ENCODE measurements around the gene ZNF318.
"Not testable (repeated sequence)": the region's sequence is repeated elsewhere in the genome, so short reads cannot be mapped to it uniquely, and the experiment has no call there.

Gene ZNF318

DNA sequence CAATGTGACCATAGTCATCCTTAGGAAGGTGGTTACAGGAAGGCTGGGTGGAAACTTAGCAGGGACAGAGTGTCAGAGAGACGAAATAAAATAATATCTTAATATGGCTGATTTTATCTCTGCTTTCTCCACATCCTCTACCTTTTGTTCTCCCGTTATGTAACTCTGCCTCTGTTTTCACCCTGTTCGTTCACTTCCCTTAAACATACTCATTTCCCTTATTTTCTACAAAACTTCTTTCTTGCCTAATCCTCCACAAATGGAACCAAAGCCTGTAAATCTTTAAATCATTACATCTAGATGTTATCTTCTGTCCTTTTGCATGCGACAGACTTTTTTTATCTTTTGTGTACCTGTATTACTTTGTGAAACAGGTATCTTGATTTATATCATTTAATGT is 37.6 kb downstream of the ZNF318 start:
- DNase-seq, result peak; percentile 8 to 14

DNA sequence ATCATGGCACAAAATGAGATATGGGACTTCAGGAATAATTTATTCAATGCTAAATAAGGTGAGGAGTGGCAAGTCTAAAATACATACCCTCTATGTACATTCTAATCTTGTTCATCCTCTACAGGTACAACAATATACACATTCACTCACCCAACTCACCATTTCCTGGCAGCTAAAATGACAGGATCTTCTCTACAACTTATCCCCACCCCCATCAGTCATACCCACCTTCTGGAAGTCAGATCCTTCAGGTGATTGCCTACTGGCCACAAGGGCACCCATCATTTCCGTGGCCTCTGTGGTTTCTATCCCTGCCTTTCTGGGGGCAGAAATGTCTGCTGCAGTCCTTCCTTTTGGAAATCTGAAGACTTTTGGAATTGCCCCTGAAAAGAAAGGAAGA is 38.0 kb downstream of the ZNF318 start:
- DNase-seq, result no peak

DNA sequence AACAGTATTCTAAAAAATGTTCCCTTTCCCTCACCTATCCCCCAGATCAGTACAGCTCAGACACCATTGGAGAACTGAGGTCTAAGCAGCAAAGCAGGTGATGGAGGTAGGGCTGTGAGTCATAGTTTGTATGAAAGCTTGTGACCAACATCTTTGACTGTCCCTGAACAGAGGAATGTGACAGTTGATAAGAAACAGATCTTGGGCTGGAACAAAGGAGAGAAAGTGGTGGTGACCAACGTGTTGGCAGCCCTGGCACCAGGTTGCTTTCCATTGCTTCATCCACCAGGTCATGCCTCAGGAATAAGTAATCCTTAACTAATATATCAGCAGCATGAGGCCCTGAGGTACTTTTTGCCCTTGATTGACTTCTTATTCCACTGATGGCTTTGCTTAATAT is 40.9 kb downstream of the ZNF318 start:
- DNase-seq, result no peak

DNA sequence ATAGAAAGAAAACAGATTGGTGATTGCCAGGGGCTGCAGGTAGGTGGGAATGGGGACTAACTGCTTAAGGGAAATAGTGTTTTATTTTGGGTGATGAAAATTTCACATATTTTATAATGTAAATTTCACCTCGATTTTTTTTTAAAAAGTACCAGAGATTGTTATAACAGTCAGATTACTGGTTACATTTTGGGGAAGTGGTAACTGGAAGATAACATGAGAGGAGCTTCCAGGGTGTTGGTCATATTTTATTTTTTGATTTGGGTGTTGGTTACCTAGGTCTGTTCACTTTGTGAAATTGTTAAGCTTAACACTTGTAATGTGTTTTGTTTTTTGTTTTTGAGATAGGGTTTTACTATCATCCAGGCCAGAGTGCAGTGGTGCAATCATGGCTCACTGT is 43.6 kb downstream of the ZNF318 start:
- DNase-seq, result peak in 1 of 2 experiments; percentile 9

DNA sequence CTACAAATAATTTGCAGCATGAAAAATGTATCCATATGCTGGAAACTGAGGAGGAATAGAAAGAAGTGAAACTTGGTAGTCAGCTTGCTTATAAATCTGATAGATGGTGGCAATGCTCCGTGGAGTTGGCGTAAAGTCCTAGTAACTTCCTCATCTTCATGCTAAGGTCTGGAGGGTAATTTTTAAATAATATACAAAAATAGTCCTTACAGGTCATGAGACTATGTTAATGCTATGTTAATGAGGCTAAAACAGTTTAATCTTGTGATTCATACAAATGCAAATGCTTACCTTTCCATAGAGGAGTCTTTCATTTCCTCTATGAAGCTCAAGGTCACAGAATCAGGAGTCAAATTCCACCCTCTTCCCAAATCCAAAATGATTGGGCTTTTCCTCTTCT is 51.4 kb downstream of the ZNF318 start:
- no peak for DNase-seq

DNA sequence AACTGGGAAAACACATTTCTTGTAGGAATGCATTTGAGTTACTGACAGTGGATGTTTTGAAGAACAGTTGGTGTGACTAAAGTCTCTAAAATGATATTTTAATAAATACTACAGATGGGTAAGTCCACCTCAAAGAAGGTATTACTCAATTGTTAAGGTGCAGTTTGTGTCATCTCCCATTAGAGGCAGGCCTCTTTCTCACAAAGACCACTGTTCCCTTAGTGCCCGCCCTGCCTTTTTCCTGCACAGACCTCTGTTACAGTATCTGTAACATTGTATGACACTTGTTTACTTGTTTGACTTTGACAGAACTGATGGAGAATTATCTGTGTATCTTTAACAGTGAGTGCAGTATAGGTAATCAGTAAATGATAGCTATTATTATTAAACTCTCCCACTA is 55.6 kb downstream of the ZNF318 start:
- no peak for DNase-seq

DNA sequence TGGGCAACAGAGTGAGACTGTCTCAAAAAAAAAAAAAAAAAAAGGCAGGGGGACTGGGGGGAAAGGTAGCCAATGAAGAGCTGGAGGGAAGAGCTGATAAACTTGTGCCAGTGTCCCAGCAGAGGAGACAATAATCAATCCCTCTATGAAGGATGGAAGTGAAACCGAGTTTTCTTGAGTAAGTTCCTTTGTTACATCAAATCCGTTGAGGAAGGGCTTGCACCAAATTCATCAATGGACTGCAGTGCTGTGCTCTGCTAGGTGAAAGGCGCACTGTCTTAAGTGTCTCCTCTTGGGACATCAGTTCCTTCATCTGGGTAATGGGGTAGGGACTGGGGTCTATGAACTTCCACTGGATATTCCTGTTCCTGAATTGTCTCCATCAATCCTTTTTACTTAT is 57.8 kb downstream of the ZNF318 start:
- no peak for DNase-seq

DNA sequence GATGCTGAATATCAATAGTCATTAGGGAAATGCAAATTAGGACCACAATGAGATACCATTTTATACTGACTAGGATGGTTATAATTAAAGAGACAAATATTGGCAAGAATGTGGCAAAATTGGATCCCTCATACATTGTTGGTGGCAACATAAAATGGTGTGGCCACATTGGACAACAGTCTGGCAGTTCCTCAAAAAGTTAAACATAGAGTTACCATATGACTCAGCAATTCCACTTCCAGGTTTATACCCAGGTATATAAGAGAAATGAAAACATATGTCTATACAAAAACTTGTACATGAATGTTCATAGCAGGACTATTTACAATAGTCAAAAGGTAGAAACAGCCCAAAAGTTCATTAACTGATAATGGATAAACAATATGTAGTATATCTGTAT is 58.8 kb downstream of the ZNF318 start:
- peak; percentile 9 to 30 for DNase-seq

DNA sequence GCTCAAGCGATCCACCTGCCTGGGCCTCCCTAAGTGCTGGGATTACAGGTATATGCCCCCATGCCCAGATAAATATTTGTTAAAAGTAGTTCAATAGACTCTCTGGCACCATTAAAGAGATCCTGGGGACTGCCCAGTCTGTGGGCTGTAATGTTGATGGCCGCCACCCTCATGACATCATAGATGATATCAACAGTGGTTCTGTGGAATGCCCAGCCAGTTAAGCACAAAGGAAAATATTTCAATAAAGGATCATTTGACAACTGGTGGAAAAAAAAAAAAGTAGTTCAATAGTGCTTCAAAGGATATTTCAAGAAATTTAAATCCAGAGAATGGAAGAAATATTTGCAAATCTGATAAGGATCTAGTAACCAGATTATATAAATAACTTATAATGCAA is 59.3 kb downstream of the ZNF318 start:
- no peak for DNase-seq

DNA sequence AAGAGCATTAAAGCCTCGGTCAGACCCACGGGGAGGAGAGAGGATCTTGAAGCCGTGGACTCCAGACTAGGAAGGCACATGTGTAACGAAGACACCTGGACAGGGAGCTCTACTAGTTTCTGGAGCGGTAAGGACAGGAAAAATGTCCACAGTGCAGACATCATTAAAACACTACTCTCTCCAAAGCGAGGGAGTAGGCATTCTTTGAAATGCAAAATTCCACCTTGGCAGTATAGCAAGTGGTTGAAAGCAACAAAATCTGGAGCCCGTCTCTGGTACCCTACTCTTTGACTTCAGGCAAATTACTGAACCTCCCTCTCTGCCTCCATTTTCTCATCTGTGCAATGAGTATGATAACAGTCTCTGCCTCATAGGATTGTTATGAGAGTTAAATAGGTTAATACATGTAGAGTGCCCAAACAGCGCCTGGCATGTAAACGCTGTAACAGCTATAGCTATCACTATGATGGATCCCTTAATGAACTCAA is 60.4 kb downstream of the ZNF318 start:
- DNase-seq, result no peak

DNA sequence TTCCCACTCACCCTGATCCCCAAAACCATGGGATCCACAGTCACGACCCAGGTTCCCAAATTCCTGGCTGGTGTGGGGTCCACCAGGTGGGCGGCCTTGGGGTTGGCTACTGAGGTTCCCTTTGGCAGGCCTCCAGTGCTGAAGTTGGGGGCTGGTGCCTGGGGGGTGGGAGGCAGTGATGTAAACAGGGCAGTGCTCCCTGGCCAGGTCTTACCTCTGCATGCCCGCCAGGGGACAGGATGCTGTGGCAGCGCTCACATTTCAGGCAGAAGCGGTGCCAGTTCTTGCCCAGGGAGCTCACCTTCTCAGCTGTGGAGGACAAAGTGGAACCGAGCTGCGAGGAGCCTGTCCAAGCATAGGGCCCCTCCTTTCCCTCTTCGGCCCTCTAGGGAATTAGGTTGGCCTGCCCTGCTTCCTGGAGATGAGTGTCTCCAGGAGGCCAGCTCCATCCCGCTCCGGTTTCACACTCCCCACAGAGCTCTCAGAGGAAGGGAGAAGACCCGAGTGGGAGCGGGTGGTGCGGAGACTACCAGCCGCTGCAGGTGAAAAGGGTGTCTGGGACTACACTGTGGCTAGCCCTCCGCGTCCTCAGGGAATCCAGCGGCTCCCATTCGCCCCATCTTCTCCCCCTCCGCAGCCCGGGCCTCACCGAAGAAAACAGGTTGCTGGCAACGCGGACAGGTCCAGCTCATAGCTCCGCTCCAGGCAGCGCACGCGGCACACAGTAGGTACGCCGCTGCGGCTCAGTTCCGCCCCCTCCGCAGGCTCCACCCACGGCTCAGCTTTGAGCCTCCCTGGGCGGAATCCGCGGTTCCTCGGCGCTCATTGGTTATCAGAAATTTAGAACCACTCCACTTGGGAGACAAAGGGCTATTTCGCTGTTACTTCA is 61.1 kb downstream of the ZNF318 start, which contains the start of gene CRIP3:
CRIP3 (minus strand) TSS at position 726 of the 889 bp plus-strand sequence; CDS start at position 692, 34 bp downstream.
- DNase-seq, result no peak

DNA sequence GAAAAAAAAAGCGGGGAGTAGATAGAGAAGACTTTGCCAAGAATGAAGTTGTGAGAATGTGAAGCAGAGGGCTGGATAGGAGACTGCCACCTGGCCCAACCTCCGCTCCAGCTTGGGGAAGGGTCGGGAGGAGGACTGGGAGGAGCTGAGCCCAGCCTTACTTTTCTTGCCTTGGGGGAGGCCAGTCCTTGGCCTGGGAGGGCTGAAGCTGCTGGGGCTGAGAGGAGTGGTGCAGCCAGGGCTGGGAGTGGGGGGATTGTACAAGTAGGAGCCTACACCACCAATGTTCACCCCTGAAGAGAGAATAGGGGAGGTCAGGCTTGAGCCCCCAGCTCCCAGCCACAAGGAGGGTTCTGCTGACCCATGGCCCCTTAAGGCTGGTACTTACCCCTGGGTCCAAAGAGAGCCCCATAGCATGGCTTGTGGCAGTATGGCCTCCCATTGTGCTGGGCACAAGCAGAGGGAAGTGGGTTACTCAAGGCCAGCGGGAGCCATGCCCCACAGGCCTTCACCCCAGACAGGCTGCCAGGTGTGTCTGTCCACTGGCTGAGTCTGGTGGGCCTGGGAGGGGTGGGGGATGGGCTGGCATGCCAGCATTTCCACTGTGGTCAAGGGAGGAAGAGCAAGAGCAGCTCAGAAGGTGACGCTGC is 61.9 kb downstream of the ZNF318 start:
- no peak for DNase-seq

DNA sequence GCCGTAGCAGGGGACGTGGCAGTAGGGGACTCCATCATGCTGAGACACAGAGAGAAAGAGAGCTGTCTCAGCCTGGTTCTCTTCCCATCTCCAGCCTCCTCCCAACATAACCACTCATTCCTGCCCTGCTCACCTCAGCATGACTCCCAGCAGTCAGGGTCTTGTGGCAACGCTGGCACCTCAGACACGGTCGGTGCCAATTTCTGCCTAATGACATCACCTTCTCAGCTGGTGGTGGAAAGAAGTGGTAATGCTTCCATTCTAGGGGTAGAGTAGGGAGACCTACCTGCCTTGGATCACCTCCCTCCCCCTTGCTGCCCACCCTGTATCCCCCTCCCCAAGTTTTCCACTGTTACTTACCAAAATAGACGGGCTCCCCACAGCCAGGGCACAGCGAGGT is 63.4 kb downstream of the ZNF318 start:
- no peak for DNase-seq

DNA sequence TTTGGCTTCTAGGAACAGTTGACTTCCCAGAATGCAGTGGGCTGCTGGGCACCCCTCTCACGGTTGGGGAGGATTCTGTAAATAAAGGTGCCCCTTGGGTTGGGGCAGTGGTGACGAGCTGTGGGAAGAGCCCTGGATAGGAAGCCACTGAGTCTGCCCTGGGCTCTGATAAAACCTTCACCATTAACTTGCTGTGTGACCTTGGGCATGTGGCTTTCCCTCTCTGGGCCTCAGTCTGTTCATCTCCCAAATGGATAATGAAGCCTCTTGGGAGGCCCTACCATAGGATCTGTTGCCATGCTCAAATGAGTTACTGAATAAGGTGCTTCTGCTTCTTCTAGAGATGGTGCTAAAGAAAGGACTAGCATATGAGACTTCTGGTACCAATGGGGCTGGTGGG is 64.6 kb downstream of the ZNF318 start:
- no peak for DNase-seq

DNA sequence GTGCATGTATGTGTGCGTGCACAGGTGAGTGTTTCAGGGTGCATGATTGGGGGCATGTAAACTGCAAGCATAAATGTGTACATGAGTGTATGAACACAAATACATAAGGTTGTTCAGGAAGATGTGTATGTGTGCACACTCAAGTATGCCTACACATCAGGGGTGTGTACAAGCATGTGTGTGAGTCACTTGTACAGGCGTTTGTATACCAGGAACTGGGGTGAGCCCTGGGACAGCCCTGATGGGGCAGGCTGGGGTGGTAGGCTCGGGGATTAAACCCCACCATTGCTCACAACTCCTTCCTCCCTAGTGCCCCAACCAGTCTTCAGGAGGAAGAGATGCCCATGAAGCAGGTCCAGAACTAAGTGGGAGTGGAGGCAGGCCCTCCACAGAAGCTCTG is 65.1 kb downstream of the ZNF318 start:
- DNase-seq, result no peak

DNA sequence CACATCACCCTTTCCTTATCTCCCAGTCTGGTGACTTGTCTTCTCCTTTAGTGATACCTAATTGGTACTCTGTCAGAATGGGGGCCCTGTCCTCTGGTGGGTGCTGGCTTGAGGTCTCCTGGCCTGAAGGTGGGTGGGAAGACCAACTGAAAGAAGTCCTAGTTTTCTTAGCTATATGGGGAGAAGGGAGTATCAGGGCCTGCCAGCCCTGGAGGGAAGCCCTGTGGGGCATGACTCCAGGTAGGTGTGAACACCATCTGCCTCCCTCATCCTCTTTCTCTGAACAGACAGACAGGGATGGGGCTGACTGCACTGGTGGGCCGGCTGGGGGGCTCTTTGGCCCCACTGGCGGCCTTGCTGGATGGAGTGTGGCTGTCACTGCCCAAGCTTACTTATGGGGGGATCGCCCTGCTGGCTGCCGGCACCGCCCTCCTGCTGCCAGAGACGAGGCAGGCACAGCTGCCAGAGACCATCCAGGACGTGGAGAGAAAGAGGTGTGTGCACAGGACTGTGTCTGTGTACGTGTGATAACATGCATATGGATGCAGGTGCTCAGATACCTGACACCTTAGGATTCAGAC is 65.6 kb downstream of the ZNF318 start:
- no peak for DNase-seq

DNA sequence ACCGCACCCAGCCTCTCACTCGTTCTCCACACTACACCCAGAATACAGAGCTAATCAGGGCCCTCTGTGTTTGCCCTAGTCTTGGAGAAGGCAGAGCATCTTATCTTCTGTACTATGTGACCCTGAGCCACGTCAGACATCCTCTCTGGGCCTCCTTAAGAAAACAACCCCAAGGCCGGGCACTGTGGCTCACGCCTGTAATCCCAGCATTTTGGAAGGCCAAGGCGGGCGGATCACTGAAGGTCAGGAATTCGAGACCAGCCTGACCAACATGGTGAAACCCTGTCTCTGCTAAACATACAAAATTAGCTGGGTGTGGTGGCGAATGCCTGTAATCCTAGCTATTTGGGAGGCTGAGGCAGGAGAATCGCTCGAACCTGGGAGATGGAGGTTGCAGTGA is 66.4 kb downstream of the ZNF318 start:
- DNase-seq, result not testable (repeated sequence)

DNA sequence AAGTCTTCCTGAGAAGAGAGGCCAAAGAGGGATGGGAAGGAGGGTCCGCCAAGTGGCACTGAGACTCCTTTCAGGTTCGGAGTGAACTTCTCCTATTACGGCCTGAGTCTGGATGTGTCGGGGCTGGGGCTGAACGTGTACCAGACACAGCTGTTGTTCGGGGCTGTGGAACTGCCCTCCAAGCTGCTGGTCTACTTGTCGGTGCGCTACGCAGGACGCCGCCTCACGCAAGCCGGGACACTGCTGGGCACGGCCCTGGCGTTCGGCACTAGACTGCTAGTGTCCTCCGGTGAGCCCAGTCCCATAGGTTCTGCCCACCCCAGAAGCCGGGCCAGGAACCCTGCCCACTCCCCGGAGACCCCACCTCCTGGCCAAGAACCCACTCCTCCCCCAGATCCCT is 67.3 kb downstream of the ZNF318 start:
- no peak for DNase-seq

DNA sequence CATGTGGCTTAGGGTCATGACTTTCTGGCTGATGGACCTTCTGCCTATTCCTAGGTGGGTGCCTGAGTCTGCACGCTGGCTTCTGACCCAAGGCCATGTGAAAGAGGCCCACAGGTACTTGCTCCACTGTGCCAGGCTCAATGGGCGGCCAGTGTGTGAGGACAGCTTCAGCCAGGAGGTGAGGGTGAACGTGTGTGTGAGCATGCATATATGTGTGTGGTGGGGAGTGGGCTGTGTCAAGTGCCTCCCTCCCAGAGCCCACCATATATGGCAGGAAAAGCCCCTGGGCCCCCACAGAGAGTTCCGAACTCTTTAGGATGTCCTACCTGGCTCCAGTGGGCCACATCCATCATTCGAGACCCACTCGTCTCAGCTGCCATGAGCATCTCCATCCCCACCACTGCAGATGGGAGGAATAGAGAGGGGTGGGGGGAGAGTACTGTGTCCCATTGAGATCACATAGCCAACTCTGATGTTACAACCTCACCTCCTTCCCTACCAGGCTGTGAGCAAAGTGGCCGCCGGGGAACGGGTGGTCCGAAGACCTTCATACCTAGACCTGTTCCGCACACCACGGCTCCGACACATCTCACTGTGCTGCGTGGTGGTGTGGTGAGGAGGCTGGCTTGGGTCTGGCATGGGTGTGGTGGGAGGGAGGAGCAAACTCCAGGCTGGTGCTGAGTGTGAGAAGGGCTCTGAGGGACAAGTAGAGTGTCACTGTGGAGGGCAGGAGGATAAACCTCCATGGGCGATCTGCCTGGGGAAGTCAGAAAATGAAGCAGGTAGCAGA is 68.2 kb downstream of the ZNF318 start:
- no peak for DNase-seq

DNA sequence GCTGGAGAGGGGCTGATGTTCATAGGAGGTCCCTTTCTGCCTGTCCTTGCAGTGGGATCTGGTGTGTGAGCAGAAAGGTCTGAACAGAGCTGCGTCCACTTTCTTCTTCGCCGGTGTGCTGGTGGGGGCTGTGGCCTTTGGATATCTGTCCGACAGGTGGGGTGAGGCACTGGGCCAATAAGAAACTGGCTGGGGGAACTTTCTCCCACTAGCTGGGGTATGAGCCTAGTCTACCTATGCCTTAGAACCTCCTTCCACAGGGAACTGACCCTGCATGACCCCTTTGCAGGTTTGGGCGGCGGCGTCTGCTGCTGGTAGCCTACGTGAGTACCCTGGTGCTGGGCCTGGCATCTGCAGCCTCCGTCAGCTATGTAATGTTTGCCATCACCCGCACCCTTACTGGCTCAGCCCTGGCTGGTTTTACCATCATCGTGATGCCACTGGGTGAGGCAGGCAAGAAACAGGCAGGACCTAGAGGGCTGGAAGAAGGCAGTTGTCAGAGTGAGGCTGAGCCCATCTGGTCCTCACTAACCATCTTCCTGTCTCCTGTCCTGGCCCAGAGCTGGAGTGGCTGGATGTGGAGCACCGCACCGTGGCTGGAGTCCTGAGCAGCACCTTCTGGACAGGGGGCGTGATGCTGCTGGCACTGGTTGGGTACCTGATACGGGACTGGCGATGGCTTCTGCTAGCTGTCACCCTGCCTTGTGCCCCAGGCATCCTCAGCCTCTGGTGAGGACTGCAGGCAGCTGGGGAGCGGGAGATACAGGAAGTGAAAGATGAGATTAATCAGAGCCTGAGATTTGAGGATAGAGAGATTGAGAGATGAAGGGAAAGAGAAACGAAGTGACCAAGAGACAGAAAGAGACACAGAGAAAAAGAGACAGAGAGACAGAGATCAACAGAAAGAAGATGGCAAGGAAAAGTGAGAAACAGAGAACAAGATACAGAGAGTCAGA is 69.8 kb downstream of the ZNF318 start:
- DNase-seq, result no peak

DNA sequence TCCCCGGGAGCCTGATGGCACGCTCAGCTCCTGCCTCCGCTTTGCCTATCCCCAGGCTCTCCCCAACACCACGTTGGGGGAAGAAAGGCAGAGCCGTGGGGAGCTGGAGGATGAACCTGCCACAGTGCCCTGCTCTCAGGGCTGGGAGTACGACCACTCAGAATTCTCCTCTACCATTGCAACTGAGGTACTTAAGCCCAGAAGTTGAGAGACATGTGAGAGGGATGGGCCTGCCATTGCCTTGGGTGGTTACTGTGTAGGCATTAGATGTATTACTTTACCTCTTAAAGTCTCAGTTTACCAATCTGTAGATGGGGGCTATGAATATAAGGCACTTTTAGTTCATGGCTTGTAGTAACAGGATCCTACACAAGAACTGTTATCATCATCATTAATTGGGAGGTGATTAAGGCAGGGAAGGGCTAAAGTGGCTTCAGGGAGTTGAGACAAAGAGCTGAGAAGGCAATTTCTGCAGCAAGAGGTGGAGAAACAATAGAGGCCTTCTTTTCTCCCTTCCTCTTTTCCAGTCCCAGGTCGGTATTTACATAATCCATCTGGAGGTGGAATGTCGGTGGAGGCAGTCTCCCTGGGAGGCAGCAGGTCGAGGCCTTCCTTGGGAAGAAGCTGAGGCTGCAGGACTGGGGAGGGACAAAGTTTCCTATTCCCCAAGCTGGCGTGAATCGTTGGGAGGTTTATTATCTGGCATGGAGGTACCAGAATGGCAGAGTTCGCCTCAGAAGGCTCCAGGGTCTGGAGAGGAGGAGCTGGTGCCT is 70.7 kb downstream of the ZNF318 start:
- no peak for DNase-seq

Data from Kasumi-1 (cell line).